Measurements from ENCODE around the gene GPC5.

Gene GPC5

GRCh38 chr13:91601273-91601672 lies 202.9 kb downstream of the GPC5 start:
- DNase-seq: no peak

- no peak for DNase-seq
These were observed 203.4 kb downstream of the GPC5 start for GRCh38 chr13:91601807-91602206.

- peak; percentile 83 for DNase-seq
These were observed 210.9 kb downstream of the GPC5 start for GRCh38 chr13:91609353-91609752.

DNA sequence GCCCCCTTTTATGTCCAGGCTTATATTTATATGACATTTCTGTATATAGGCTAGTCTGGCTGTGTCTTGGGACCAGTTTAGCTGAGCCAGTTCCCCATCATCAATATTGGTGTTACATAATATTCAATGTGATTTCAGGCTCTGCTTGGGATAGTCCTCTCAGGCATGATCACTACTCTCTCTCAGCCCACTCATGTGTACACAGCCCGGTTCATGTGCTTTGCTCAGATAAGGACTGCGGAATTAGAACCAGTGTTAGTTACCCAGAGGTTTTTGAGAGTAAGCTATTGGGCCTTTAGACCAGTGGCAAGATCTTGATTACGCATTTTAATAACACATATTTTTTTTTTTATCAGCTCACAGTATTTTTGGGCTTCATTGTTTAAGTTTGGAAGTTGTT lies 219.9 kb downstream of the GPC5 start:
- no peak for DNase-seq

GRCh38 chr13:91620670-91621141 lies 222.3 kb downstream of the GPC5 start:
- no peak for DNase-seq

- DNase-seq: no peak
These were observed 222.7 kb downstream of the GPC5 start for GRCh38 chr13:91621161-91621560.

DNA sequence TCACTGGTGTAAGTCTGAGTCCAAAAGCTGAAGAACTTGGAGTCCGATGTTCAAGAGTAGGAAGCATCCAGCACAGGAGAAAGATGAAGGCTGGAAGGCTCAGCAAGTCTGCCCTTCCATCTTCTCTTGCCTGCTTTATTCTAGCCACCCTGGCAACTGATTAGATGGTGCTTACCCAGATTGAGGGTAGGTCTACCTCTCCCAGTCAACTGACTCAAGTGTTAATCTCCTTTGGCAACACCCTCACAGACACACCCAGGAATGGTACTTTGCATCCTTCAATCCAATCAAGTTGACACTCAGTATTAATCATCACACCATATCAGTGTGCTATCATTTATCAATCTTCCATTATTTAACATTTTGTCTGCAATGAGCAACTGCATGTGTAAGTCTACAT lies 223.5 kb downstream of the GPC5 start:
- DNase-seq: no peak

DNA sequence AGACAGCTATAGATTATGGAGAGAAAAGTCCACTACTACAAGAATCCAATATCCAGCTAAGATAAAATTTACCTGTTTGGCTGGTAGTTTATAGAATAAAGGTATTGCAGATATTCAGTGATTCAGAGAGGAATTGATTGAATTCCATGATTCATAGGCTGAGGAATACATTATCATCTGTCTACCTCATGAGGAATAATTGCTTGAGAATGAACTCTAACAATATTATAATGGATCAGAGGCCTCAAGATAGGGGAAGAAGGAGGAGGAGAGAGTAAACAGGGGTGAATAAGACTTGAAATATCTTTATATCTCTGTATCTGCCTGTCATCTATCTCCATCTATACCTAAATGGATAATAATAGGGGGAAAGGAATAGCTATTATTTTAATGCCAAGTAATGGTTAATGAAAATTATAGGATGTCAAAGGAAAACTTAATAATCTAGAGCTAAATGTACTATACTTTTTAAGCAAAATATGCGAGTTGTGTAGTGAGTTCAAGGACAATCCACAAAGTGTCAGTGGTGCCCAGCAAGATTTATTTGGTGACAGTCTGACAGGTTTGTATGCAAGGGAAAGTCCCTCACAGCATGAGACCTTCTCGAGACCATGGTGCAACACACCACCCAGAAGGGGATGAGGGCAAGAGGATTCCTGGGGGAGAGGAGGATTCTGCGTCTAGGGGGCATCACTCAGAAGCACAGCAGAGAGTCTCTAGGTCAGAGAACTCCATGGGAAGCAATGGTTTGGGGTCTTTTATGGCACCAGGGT lies 224.5 kb downstream of the GPC5 start:
- no peak for DNase-seq

DNA sequence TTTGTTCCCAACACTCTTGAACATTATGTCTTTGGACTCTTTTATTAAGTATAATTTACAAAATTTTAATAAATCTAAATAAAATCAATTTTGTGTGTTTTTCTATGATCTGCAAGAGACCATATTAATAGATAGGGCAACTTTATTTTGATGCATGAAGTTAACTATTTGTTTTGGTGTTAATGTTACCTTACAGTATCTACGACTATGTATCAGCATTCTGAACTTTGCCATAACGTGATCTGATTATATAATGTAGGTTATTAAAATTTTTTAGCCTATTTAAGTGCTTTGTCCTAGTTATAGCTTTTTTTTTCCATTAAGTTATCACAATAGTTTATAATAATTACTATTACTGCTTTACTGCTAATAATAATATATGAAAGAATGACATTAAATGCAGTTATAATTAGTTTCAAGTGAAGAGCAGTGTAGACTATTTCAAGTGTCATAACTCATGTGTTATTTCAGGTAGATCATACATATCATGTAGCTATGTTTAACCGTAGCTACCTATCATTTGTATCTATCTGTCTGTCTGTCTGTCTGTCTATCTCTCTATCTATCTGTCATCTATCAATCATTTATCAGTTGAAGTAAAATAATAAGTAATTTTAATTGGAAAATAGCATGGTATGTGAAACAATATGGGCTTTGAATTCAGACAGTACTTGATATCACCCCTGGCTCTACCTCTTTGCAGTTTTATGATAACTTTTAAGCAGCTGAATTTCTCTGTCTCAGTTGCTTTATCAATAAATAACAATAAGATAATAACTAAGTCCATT lies 229.7 kb downstream of the GPC5 start:
- DNase-seq: no peak

DNA sequence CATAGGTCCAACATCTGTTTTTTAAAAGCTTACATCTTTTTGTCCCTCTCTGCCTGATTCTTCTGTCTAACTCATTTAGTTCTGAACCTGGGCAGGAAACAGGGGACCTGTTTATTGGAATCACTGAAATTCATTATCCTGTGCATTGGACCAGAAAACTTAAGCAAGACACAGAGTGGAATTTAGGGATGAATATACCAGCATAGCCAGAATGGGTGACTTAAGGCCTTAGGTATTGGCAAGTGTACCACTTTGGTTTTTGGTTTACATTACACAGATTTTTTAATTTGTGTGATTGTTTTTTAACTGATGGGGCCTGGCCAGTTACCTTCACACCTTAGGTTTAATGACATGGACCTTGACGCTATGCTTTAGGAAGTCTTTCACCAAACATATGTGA lies 232.5 kb downstream of the GPC5 start:
- DNase-seq: no peak

- DNase-seq: no peak
These were observed 233.7 kb downstream of the GPC5 start for GRCh38 chr13:91632086-91632485.

GRCh38 chr13:91639330-91639729 lies 240.9 kb downstream of the GPC5 start:
- no peak for DNase-seq

- no peak for DNase-seq
These were observed 245.0 kb downstream of the GPC5 start for GRCh38 chr13:91643394-91643793.

GRCh38 chr13:91644806-91645205 lies 246.4 kb downstream of the GPC5 start:
- DNase-seq: no peak

DNA sequence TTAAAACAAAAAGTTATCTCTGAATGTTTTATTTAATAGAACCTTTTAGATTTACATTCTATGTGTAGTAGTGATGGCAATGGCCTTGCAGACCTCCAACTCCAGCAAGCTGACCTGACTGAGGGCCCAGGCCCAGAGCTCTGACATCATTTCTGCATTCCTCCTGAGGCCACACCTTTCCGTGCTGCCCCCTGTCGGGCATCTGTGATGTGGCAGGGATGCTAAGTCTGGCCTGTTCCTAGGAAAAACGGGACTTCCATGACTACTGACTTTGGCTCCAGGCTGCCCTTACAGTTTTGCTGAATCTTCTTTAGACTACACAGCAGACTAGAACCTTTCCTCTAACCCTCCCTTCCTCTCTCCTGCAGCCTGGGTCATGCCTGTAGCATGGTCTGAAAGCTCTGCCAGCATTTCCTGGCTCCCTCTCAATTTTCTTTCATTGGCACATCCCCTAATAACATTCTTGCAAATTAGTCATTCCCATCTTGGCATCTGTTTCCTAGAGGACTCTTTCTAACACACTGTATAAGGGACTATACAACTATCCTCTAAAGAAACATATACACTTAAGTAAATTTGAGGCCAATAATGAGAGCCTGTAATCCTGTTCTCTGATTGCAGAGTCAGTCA lies 249.1 kb downstream of the GPC5 start:
- no peak for DNase-seq

GRCh38 chr13:91648012-91648411 lies 249.6 kb downstream of the GPC5 start:
- DNase-seq: no peak

- DNase-seq: no peak
These were observed 251.0 kb downstream of the GPC5 start for GRCh38 chr13:91649456-91649855.

GRCh38 chr13:91652404-91653301 lies 254.2 kb downstream of the GPC5 start:
- DNase-seq: no peak

- no peak for DNase-seq
These were observed 257.3 kb downstream of the GPC5 start for GRCh38 chr13:91655731-91656130.

DNA sequence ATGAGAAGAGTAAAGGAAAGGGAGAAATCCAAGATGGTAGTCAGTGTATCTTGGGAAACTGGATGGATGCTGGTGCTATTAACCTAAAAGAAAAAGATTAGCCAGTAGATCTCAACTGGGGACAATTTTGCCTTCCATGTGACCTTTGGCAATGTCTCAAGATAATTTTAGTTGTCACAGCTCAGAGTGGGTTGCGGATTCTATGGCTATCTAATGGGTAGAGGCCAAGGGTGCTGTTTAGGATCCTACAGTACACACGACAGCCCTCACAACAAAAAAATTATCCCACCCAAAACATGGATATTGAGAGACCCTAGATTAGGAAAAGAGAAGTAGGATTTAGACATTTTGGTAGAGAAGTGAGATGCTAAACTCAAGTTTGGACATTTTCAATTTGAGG lies 258.9 kb downstream of the GPC5 start:
- no peak for DNase-seq

DNA sequence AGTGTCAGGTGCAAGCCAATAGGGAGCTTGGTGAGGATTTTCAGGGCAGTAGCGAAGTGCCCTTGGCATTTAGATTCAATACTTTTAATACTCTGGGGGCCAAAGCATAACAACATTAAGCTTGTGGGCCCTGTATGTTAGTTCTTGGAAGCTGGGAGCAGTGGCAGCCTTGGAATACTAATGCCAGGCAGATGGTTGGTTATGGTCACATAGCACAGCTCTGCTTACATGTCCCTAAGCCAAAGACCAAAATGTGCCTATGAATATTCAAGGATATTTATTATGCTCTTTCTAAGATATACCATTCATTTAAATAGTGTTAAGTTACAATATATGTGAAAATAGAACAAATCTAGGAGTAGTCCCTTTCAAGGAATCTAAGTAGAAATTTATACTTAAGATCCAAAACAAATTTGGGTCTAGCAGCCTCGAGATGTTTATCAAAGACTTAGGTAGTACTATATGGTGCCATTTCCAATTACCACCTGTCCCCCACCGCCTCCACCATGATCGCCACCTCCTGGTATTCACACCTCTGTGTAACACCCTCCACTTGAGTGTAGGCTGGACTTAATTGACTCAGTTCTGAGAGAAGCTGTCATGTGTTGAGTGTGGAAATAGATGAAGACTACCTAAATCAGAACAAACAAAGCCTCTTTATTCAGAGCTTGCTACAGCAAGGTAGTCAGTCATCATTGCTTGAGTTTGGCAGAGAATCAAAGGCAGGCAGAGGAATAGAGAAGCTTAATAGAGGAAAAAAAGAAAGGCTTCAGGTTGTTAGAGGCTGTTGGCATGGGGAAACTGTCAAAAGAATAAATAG lies 261.0 kb downstream of the GPC5 start:
- no peak for DNase-seq

GRCh38 chr13:91660076-91660415 lies 261.6 kb downstream of the GPC5 start:
- no peak for DNase-seq

Data from NCI-H2171 (cell line).